ENCODE measurements around the gene CYP1A2. TPM values are rescaled to one million over a fixed set of nuclear protein-coding genes. Genes with fewer than 3 reads are reported as not detected.

Gene CYP1A2
- total RNA-seq, 2 donors from 2014 or later = not detected

- peak overlapping the region; percentile 45 to 48 for H3K27ac ChIP-seq
- peak overlapping the region; percentile 88 for H3K4me3 ChIP-seq
- H3K9me3 ChIP-seq = no peaks in the 10 kb centered on the region
- TF ChIP-seq CTCF (IDR thresholded peaks at IDR 0.05) = no peak
- no peaks in the 10 kb centered on the region for H3K36me3 ChIP-seq
- no peak for ATAC-seq (ENCODE audit: insufficient number of reproducible peaks, low FRiP score, low read depth)
- no peaks in the 10 kb centered on the region for H3K27me3 ChIP-seq (replicated peaks; ENCODE audit: insufficient read depth)
- H3K4me1 ChIP-seq (ENCODE audit: control insufficient read depth in 1 of 2, low read depth in 2 of 2) = peaks cover 47 to 61% of the 10 kb centered on the region in 2 donors
- DNase-seq (ENCODE audit: low spot score) = no peak
Observed at GRCh38 chr15:74782259-74783071, 33.8 kb downstream of the CYP1A2 start.

GRCh38 chr15:74783072-74783807 is 34.6 kb downstream of the CYP1A2 start:
- no peaks in the 10 kb centered on the region for H3K9me3 ChIP-seq
- H3K27ac ChIP-seq = peak overlapping the region in 1 of 2 donors; percentile 48
- peaks cover 46 to 68% of the 10 kb centered on the region in 2 donors for H3K4me1 ChIP-seq (ENCODE audit: control insufficient read depth in 1 of 2, low read depth in 2 of 2)
- H3K27me3 ChIP-seq (replicated peaks; ENCODE audit: insufficient read depth) = no peaks in the 10 kb centered on the region
- ATAC-seq (ENCODE audit: insufficient number of reproducible peaks, low FRiP score, low read depth) = no peak
- DNase-seq (ENCODE audit: low spot score) = no peak
- no peaks in the 10 kb centered on the region for H3K36me3 ChIP-seq
- TF ChIP-seq CTCF (IDR thresholded peaks at IDR 0.05) = no peak
- H3K4me3 ChIP-seq = peak overlapping the region; percentile 88

GRCh38 chr15:74783808-74784175 is 35.1 kb downstream of the CYP1A2 start:
- peak overlapping the region; percentile 88 for H3K4me3 ChIP-seq
- peaks cover 51 to 74% of the 10 kb centered on the region in 2 donors for H3K4me1 ChIP-seq (ENCODE audit: control insufficient read depth in 1 of 2, low read depth in 2 of 2)
- no peak for TF ChIP-seq CTCF (IDR thresholded peaks at IDR 0.05)
- ATAC-seq (ENCODE audit: insufficient number of reproducible peaks, low FRiP score, low read depth) (no peak), DNase-seq (ENCODE audit: low spot score) (no peak)
- H3K27ac ChIP-seq = peak overlapping the region in 1 of 2 donors; percentile 48
- H3K9me3 ChIP-seq = no peaks in the 10 kb centered on the region
- no peaks in the 10 kb centered on the region for H3K36me3 ChIP-seq
- H3K27me3 ChIP-seq (replicated peaks; ENCODE audit: insufficient read depth) = no peaks in the 10 kb centered on the region

- Histone ChIP-seq H3K9me3 (no peaks in the 10 kb centered on the region), H3K4me3 (peak overlapping the region; percentile 1), H3K27me3 (replicated peaks; ENCODE audit: insufficient read depth) (no peaks in the 10 kb centered on the region), H3K36me3 (no peaks in the 10 kb centered on the region), H3K4me1 (ENCODE audit: control insufficient read depth in 1 of 2, low read depth in 2 of 2) (peaks cover 59 to 82% of the 10 kb centered on the region in 2 donors), H3K27ac (peak overlapping the region in 1 of 2 donors; percentile 73)
- DNase-seq (ENCODE audit: low spot score) = no peak
- TF ChIP-seq CTCF (IDR thresholded peaks at IDR 0.05) = no peak
- no peak for ATAC-seq (ENCODE audit: insufficient number of reproducible peaks, low FRiP score, low read depth)
Observed at GRCh38 chr15:74784426-74785193, 36.0 kb downstream of the CYP1A2 start.
